HFFc6 (cell line): ENCODE results near the gene CLEC16A. TPM values are rescaled to one million over a fixed set of nuclear protein-coding genes. Genes with fewer than 3 reads are reported as not detected.

ENCODE experiments used
- DNase-seq: peaks from one replicate; pipeline ENCODE4 v3.0.0-alpha.2; 2018
- H3K27ac Mint-ChIP-seq: 2 replicates; pipeline ENCODE4 v1.8.0; 2020; ENCODE audit warnings: mild to moderate bottlenecking, mixed read lengths
- H3K27me3 Mint-ChIP-seq: 2 replicates; pipeline ENCODE4 v1.8.0; 2021; ENCODE audit warnings: mild to moderate bottlenecking, moderate library complexity, mixed read lengths; ENCODE audit not compliant: insufficient read depth
- H3K36me3 Mint-ChIP-seq: 2 replicates; pipeline ENCODE4 v1.8.0; 2021; ENCODE audit warnings: low read depth, mixed read lengths
- H3K4me1 Mint-ChIP-seq: 2 replicates; pipeline ENCODE4 v1.8.0; 2020; ENCODE audit warnings: low read depth, mixed read lengths
- H3K4me3 Mint-ChIP-seq: 2 replicates; pipeline ENCODE4 v1.8.0; 2020; ENCODE audit warnings: mild to moderate bottlenecking, moderate library complexity, mixed read lengths
- H3K9me3 Mint-ChIP-seq: 2 replicates; pipeline ENCODE4 v1.8.0; 2020; ENCODE audit warnings: mild to moderate bottlenecking, mixed read lengths
- CTCF ChIP-seq: fragments of 200-600 bp; sonication (generic); IDR thresholded peaks from 2 replicates; pipeline ENCODE4 v1.5.0; 2021; ENCODE audit warnings: antibody characterized with exemption, mild to moderate bottlenecking
- total RNA-seq, 6 experiments: library from RNA; stranded (reverse); fragmentation: NEBNext Ultra II Directional; extraction: Animal tissue kit (Norgen Biotek cat#: 25700); gene quantifications; 2 replicates in 1 of 6; 3 replicates in 5 of 6; pipeline ENCODE4 v1.2.3, GENCODE V29; 2021

CLEC16A gene
- total RNA-seq, 6 experiments from 2014 or later = 19.4 to 23.2 (median 21.2) TPM

DNA sequence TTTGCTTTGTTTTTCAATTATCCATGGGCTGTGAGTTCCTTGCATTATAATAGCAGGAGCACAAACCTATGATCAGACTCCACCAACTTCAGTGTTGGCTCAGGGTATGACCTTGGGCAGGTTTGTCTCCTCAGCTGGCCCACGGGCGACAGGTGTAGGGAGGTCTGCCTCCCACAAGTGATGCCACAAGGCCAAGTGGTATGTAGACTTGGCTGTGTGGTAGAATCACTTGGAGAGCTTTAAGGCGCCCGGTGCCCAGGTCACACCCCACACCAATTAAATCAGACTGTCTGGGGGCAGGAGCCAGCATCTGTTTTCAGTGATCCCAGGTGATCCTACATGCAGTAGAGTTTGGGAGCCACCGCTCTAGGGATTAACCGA lies 153.4 kb downstream of the CLEC16A start:
- Mint-ChIP-seq H3K36me3 (no peaks in the 10 kb centered on the region; the same call in 1 of the 2 replicates), H3K27me3 (no peaks in the 10 kb centered on the region; the same call in none of the 2 replicates), H3K4me3 (no peak overlapping the region), H3K9me3 (no peaks in the 10 kb centered on the region), H3K27ac (no peak overlapping the region; the same call in 1 of the 2 replicates), H3K4me1 (peaks cover 80% of the 10 kb centered on the region)
- no peak for TF ChIP-seq CTCF
- no peak for DNase-seq

DNA sequence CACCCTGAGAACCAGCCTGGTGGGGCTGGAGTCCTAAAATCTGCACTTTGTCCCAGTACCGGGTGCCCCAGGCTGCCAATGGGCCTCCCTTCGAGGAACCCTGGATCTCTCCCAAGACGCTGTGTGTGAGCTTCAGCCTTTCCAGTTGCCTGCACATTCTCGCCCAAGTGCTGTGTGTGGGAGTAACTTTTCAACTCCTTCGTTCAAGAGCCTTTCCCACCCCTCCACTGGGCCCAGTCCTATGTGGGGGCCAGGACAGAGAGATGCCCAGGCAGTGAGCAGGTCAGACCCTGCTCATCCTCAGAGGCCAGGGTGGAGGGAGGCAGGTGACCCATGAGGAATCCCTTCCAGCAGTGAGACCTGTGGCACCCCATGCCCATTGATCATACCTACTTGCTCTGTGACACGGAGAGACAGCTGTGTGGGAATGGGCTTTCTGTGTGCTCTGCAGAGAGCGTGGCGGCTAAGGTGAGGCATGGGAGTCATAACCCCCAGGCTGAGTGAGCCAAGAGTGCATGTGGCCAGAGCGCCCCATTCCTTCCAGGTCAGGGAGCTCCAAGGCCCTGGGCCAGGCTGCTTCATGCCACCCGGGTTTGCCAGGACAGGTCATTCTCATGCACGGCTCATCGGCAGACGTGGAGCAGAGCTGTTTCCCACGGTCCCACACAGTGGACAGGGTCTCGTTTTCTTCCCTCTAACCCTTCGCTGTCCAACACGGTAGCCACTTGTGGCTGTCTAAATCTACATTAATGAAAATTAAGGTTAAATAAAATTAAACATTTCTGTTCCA lies 154.4 kb downstream of the CLEC16A start:
- peaks cover 79% of the 10 kb centered on the region for H3K4me1 Mint-ChIP-seq
- TF ChIP-seq CTCF = no peak
- no peaks in the 10 kb centered on the region for H3K9me3 Mint-ChIP-seq
- 0 out of 2 replicates have a peak overlapping the region, but pooled peaks have one; percentile 29 for H3K27ac Mint-ChIP-seq
- no peak overlapping the region for H3K4me3 Mint-ChIP-seq
- H3K27me3 Mint-ChIP-seq = no peaks in the 10 kb centered on the region; the same call in none of the 2 replicates
- no peak for DNase-seq
- no peaks in the 10 kb centered on the region; the same call in 1 of the 2 replicates for H3K36me3 Mint-ChIP-seq

DNA sequence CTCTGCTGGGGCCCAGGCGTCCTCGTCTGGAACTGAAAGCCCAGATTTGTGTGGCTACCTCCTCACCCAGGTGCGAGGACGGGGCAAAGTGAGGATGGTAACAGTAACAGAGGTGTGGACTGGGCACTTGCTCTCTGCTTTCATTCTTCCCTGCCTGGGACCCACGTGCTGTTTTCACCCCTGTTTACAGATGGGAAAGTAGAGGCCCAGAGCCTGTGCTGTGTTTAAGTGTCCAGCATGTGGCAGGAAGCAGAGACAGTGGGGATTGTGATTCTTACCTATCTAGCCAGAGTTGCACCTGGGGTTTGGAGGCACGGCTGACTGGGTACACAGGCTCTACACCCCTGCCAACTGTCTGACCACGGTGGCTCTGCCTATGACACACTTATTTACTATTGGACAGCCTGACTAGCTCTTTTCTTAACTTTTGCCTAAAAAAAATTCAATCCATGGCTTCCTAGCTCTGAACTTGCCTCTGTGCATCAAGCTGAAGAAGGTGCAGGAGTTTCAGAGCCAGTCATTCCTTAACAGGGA lies 155.4 kb downstream of the CLEC16A start:
- Mint-ChIP-seq H3K4me1 (peaks cover 79% of the 10 kb centered on the region), H3K27me3 (no peaks in the 10 kb centered on the region; the same call in 1 of the 2 replicates), H3K9me3 (no peaks in the 10 kb centered on the region), H3K36me3 (no peaks in the 10 kb centered on the region; the same call in 1 of the 2 replicates), H3K4me3 (peak overlapping the region; percentile 68), H3K27ac (peak overlapping the region; percentile 92)
- TF ChIP-seq CTCF = no peak
- no peak for DNase-seq

DNA sequence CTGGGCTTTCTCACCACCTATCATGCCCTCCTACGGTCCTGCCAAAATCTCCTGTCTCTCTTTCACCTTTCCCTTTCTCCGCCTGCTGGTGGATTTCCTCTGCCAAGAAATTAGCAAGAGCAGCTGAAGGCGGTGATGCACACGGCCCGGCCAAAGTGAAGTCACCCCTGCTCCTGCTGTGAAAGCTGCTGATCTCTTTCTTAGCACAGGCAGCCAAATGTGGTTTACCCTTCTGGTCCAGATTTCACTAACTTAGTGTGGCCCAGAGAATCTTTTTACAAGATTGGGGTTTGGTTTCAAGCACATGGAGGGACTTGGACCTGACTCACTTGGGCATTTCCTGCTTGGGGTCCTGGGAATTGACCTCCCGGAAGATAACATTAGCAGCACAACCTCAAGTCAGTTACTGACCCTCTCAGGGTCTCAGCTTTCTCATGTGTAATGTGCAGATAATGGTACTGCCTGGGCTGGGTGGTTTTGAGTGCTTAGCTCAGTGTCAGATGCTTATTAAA lies 155.9 kb downstream of the CLEC16A start:
- Mint-ChIP-seq H3K9me3 (no peaks in the 10 kb centered on the region), H3K27me3 (no peaks in the 10 kb centered on the region; the same call in 1 of the 2 replicates), H3K4me3 (peak overlapping the region; percentile 68), H3K36me3 (no peaks in the 10 kb centered on the region; the same call in 1 of the 2 replicates), H3K27ac (peak overlapping the region; percentile 92), H3K4me1 (peaks cover 79% of the 10 kb centered on the region)
- TF ChIP-seq CTCF = peak; percentile 76
- DNase-seq = peak; percentile 88

DNA sequence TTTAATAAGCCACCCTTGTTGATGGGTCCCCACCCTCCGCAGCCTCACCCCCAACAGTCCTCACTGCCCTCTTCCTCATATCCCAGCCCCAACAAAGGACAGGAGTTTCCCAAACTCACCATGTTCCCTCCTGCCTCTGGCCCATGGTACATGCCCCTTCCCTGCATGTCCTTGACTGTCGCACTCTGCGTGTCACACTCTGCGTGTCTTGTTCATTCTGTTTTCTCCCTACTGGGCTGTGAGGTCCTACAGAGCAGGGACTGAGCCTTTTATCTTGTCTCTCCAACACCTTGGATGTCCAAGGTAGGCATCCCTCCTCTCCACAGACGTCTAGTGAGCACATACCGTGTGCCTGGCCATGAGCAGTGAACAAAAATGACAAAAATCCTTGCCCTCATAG lies 156.9 kb downstream of the CLEC16A start:
- no peak for TF ChIP-seq CTCF
- no peak for DNase-seq
- Mint-ChIP-seq H3K9me3 (no peaks in the 10 kb centered on the region), H3K27me3 (no peaks in the 10 kb centered on the region; the same call in 1 of the 2 replicates), H3K4me1 (peaks cover 88% of the 10 kb centered on the region), H3K4me3 (no peak overlapping the region), H3K27ac (peak overlapping the region; percentile 92), H3K36me3 (no peaks in the 10 kb centered on the region; the same call in 1 of the 2 replicates)
